Activated CD4-positive, alpha-beta T cell treated with anti-CD3 and anti-CD28 coated beads for 24 hours (primary cell): ENCODE results near the gene PPP4R3A.
"Not testable (repeated sequence)": the region's sequence is repeated elsewhere in the genome, so short reads cannot be mapped to it uniquely, and the experiment has no call there.

Source experiments
- DNase-seq, 2 donors: peaks; one replicate each; pipeline ENCODE4 v3.0.0-alpha.2; 2020; ENCODE audit warnings: low read depth in 2 of 2

PPP4R3A gene

GRCh38 chr14:91409240-91409639, 100.9 kb downstream of the PPP4R3A start:
- not testable (repeated sequence) for DNase-seq
